Measurements from ENCODE around the gene PREP.

Gene PREP

GRCh38 chr6:105270511-105270910 lies 132.4 kb downstream of the PREP start:
- no peak for TF ChIP-seq CTCF (IDR thresholded peaks at IDR 0.05; ENCODE audit: extremely low read depth, missing control alignments)
- no peak for DNase-seq (ENCODE audit: low spot score)

- no peak for TF ChIP-seq CTCF (IDR thresholded peaks at IDR 0.05; ENCODE audit: extremely low read depth, missing control alignments)
- DNase-seq (ENCODE audit: low spot score): no peak
Measured at GRCh38 chr6:105269390-105269789, 133.5 kb downstream of the PREP start.

GRCh38 chr6:105263685-105264610 lies 138.9 kb downstream of the PREP start:
- DNase-seq (ENCODE audit: low spot score): no peak
- no peak for TF ChIP-seq CTCF (IDR thresholded peaks at IDR 0.05; ENCODE audit: extremely low read depth, missing control alignments)

- TF ChIP-seq CTCF (IDR thresholded peaks at IDR 0.05; ENCODE audit: extremely low read depth, missing control alignments): no peak
- no peak for DNase-seq (ENCODE audit: low spot score)
Measured at GRCh38 chr6:105259913-105260889, 142.7 kb downstream of the PREP start.

- no peak for TF ChIP-seq CTCF (IDR thresholded peaks at IDR 0.05; ENCODE audit: extremely low read depth, missing control alignments)
- no peak for DNase-seq (ENCODE audit: low spot score)
Measured at GRCh38 chr6:105258816-105259215, 144.1 kb downstream of the PREP start.

GRCh38 chr6:105257340-105257739 lies 145.5 kb downstream of the PREP start:
- no peak for DNase-seq (ENCODE audit: low spot score)
- TF ChIP-seq CTCF (IDR thresholded peaks at IDR 0.05; ENCODE audit: extremely low read depth, missing control alignments): no peak

GRCh38 chr6:105256619-105257018 lies 146.3 kb downstream of the PREP start:
- TF ChIP-seq CTCF (IDR thresholded peaks at IDR 0.05; ENCODE audit: extremely low read depth, missing control alignments): no peak
- DNase-seq (ENCODE audit: low spot score): no peak

All from GM20000 (cell line).